Measurements from ENCODE around the gene TEKT5.

TEKT5 gene

DNA sequence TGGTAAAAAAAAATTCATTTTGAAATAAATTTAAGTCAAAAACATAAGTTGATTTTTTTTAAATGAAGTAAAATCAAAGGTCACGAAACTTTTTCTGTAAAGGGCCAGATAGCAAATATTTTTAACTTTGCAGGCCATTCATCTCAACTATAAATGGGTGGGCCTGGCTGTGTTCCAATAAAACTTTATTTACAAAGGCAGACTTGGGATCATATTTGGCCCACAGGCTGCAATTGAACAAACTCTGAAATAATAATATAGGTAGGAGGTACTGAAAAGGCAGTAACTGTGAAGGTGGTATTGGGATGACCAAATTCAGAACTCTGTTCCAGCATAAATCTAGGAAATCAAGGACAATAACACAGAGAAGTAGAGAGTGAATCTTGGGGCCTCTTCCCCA is 102.1 kb downstream of the TEKT5 start:
- TF ChIP-seq CTCF (IDR thresholded peaks at IDR 0.05; ENCODE audit: low read depth, low read length) (no peak), EZH2phosphoT487 (IDR thresholded peaks at IDR 0.05; ENCODE audit: low read depth) (no peak)
- Histone ChIP-seq H3K36me3 (replicated peaks; ENCODE audit: low read depth, low read length) (no peaks in the 10 kb centered on the region), H3K4me2 (ENCODE audit: low read length) (no peak overlapping the region), H3K27me3 (ENCODE audit: low read depth, low read length) (peaks cover 14% of the 10 kb centered on the region), H3K4me3 (ENCODE audit: low read length) (no peak overlapping the region), H4K20me1 (ENCODE audit: insufficient read depth, low read length) (no peaks in the 10 kb centered on the region), H3K9me3 (ENCODE audit: insufficient read depth, low read length) (no peaks in the 10 kb centered on the region), H3K79me2 (ENCODE audit: low read length) (no peaks in the 10 kb centered on the region), H2AFZ (ENCODE audit: low read depth, low read length) (no peak overlapping the region), H3K27ac (ENCODE audit: low read length) (no peak overlapping the region), H3K9ac (ENCODE audit: low read length) (no peak overlapping the region), H3K4me1 (ENCODE audit: low read length) (peaks cover 29% of the 10 kb centered on the region)

GRCh38 chr16:10590342-10590741 is 104.4 kb downstream of the TEKT5 start:
- peaks cover 8% of the 10 kb centered on the region for H3K4me1 ChIP-seq (ENCODE audit: low read length)
- H2AFZ ChIP-seq (ENCODE audit: low read depth, low read length): no peak overlapping the region
- no peak overlapping the region for H3K27ac ChIP-seq (ENCODE audit: low read length)

DNA sequence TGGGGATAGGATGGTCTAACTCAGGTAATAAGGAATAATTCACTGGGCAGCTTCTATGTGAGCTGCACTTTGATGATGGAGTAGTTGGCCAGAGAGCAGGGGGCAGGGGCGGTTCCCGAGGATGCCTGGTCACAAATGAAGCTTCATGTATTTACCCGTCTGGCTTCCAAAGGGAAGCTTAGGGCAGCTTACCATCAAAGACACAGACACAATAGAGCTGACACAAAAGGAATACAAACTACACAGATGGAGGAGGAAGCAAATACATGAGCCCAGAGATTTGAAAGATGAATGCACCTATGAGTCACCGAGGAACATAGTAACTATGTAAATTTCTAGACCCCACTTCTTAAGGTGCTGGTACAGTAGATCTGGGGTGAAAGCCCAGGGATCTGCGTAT is 105.6 kb downstream of the TEKT5 start:
- Histone ChIP-seq H3K27ac (ENCODE audit: low read length) (no peak overlapping the region), H3K4me3 (ENCODE audit: low read length) (no peak overlapping the region), H2AFZ (ENCODE audit: low read depth, low read length) (no peak overlapping the region), H3K79me2 (ENCODE audit: low read length) (no peaks in the 10 kb centered on the region), H3K4me2 (ENCODE audit: low read length) (no peak overlapping the region), H3K9me3 (ENCODE audit: insufficient read depth, low read length) (no peaks in the 10 kb centered on the region), H4K20me1 (ENCODE audit: insufficient read depth, low read length) (no peaks in the 10 kb centered on the region), H3K27me3 (ENCODE audit: low read depth, low read length) (peaks cover 26% of the 10 kb centered on the region), H3K36me3 (replicated peaks; ENCODE audit: low read depth, low read length) (no peaks in the 10 kb centered on the region), H3K9ac (ENCODE audit: low read length) (no peak overlapping the region), H3K4me1 (ENCODE audit: low read length) (no peaks in the 10 kb centered on the region)
- TF ChIP-seq CTCF (IDR thresholded peaks at IDR 0.05; ENCODE audit: low read depth, low read length) (no peak), EZH2phosphoT487 (IDR thresholded peaks at IDR 0.05; ENCODE audit: low read depth) (no peak)

More at GRCh38 chr16:10590342-10590741, 104.4 kb downstream of the TEKT5 start:
- no peaks in the 10 kb centered on the region for H3K79me2 ChIP-seq (ENCODE audit: low read length)
- no peak for TF ChIP-seq EZH2phosphoT487 (IDR thresholded peaks at IDR 0.05; ENCODE audit: low read depth)
- TF ChIP-seq CTCF (IDR thresholded peaks at IDR 0.05; ENCODE audit: low read depth, low read length): no peak
- peaks cover 17% of the 10 kb centered on the region for H3K27me3 ChIP-seq (ENCODE audit: low read depth, low read length)
- H3K4me2 ChIP-seq (ENCODE audit: low read length): no peak overlapping the region
- no peak overlapping the region for H3K9ac ChIP-seq (ENCODE audit: low read length)
- H3K9me3 ChIP-seq (ENCODE audit: insufficient read depth, low read length): no peaks in the 10 kb centered on the region
- H4K20me1 ChIP-seq (ENCODE audit: insufficient read depth, low read length): no peaks in the 10 kb centered on the region
- no peak overlapping the region for H3K4me3 ChIP-seq (ENCODE audit: low read length)
- no peaks in the 10 kb centered on the region for H3K36me3 ChIP-seq (replicated peaks; ENCODE audit: low read depth, low read length)

GRCh38 chr16:10587622-10588021 is 107.1 kb downstream of the TEKT5 start:
- H2AFZ ChIP-seq (ENCODE audit: low read depth, low read length): no peak overlapping the region
- TF ChIP-seq EZH2phosphoT487 (IDR thresholded peaks at IDR 0.05; ENCODE audit: low read depth) (no peak), CTCF (IDR thresholded peaks at IDR 0.05; ENCODE audit: low read depth, low read length) (no peak)
- no peak overlapping the region for H3K27ac ChIP-seq (ENCODE audit: low read length)
- H3K79me2 ChIP-seq (ENCODE audit: low read length): no peaks in the 10 kb centered on the region
- no peak overlapping the region for H3K4me3 ChIP-seq (ENCODE audit: low read length)
- H3K9ac ChIP-seq (ENCODE audit: low read length): no peak overlapping the region
- peaks cover 40% of the 10 kb centered on the region for H3K27me3 ChIP-seq (ENCODE audit: low read depth, low read length)
- H4K20me1 ChIP-seq (ENCODE audit: insufficient read depth, low read length): no peaks in the 10 kb centered on the region
- no peaks in the 10 kb centered on the region for H3K36me3 ChIP-seq (replicated peaks; ENCODE audit: low read depth, low read length)
- H3K9me3 ChIP-seq (ENCODE audit: insufficient read depth, low read length): no peaks in the 10 kb centered on the region
- no peak overlapping the region for H3K4me2 ChIP-seq (ENCODE audit: low read length)
- H3K4me1 ChIP-seq (ENCODE audit: low read length): no peaks in the 10 kb centered on the region
